ENCODE data around the gene HLTF.

HLTF gene

DNA sequence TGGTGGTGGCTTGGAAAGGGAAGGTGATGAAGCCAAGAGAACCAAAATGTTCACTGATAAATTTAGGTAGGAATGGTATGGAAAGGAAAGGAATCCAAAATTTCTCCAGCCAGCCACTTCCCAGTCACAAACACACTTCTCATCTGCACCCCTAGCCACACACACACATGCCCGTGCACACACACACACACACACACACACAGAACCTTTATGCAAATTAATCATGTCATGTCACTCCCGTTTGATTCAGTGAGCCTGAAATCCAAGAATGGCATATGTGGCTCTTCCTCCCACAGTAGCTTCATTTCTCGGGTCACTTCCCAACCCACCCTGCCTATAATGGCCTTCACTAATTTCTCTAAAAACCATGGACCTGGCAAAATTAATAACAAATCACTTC lies 3.1 kb upstream of the HLTF start:
- no peak overlapping the region for H3K4me3 ChIP-seq (ENCODE audit: low read depth, low read length)
- TF ChIP-seq, protein P1, sequence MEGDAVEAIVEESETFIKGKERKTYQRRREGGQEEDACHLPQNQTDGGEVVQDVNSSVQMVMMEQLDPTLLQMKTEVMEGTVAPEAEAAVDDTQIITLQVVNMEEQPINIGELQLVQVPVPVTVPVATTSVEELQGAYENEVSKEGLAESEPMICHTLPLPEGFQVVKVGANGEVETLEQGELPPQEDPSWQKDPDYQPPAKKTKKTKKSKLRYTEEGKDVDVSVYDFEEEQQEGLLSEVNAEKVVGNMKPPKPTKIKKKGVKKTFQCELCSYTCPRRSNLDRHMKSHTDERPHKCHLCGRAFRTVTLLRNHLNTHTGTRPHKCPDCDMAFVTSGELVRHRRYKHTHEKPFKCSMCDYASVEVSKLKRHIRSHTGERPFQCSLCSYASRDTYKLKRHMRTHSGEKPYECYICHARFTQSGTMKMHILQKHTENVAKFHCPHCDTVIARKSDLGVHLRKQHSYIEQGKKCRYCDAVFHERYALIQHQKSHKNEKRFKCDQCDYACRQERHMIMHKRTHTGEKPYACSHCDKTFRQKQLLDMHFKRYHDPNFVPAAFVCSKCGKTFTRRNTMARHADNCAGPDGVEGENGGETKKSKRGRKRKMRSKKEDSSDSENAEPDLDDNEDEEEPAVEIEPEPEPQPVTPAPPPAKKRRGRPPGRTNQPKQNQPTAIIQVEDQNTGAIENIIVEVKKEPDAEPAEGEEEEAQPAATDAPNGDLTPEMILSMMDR (IDR thresholded peaks at IDR 0.05; ENCODE audit: low read depth, low read length): no peak

DNA sequence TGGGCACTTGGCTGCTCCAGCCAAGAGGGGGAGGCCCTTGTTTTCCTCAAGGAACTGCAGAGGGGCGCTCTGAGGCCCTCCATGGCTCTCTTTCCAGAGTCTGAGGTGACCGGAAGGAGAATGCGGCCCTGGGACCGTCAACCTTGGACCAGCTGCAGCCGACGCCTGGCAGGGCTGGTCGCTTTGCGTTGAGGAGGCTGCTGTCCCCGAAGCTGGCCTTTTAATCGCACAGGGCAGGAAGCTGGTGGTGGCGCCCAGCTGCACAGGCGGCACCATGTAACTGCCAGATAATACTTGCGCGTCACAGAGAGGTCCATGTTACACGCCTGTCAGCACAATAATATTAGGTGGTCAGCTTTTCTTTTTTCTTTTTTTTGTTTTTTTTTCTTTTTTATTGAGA lies 875 bp upstream of the HLTF start:
- TF ChIP-seq, protein P1 (IDR thresholded peaks at IDR 0.05; ENCODE audit: low read depth, low read length): no peak
- H3K4me3 ChIP-seq (ENCODE audit: low read depth, low read length): no peak overlapping the region

DNA sequence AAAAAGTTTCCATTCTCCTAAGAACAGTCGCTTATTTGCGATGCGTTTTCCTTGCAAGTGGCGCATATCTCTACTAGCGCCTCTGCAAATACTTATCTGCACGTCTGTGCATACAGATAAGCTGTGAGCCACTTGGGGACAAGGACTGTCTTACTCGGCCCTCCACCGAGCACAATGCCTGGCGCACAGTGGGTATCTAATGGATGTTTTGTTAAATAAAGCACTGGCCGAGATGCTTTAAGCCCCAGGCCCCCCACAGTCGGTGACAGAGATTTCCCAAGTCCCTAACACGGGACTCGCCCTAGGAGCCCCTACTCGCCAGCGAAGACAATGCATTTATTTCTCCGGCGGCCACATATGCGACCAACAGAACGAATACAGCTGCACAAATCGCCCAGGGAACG lies 503 bp downstream of the HLTF start:
- TF ChIP-seq, protein P1 (IDR thresholded peaks at IDR 0.05; ENCODE audit: low read depth, low read length): no peak
- peak overlapping the region; percentile 91 for H3K4me3 ChIP-seq (ENCODE audit: low read depth, low read length)

DNA sequence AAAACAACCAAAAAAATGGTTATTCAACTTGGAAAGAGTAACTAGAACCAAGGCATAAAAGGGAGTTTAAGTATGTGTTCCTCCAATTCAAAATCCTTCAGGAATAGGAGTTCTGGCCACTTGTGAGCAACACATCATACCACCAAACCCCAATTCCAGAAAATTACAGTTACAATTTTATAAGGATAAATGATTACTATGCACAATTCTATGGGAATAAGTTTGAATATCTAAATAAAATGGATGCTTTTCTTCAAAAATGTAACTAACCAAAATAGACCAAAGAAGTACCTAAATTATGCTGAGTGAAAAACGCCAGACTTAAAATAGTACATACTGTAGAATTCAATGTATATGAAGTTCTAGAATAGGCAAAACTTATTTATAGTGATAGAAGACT lies 4.6 kb downstream of the HLTF start:
- no peak overlapping the region for H3K4me3 ChIP-seq (ENCODE audit: low read depth, low read length)
- TF ChIP-seq, protein P1 (IDR thresholded peaks at IDR 0.05; ENCODE audit: low read depth, low read length): no peak

DNA sequence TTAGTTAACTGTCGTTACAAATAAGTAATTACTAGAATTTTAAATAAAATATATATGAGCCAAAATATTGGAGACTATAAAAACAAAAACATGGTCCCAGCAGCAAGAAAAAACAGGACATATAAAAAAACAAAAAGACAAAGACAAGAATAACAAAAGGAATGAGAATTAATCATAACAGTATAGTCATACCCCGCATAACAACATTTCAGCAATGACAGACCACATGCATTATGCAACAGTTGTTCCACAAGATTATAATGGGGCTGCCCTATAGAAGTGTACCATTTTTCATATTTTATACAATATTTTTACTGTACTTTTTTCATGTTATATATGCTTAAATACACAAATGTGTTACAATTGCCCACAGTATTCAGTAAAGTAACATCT lies 5.6 kb downstream of the HLTF start:
- TF ChIP-seq, protein P1 (IDR thresholded peaks at IDR 0.05; ENCODE audit: low read depth, low read length): no peak
- no peak overlapping the region for H3K4me3 ChIP-seq (ENCODE audit: low read depth, low read length)

DNA sequence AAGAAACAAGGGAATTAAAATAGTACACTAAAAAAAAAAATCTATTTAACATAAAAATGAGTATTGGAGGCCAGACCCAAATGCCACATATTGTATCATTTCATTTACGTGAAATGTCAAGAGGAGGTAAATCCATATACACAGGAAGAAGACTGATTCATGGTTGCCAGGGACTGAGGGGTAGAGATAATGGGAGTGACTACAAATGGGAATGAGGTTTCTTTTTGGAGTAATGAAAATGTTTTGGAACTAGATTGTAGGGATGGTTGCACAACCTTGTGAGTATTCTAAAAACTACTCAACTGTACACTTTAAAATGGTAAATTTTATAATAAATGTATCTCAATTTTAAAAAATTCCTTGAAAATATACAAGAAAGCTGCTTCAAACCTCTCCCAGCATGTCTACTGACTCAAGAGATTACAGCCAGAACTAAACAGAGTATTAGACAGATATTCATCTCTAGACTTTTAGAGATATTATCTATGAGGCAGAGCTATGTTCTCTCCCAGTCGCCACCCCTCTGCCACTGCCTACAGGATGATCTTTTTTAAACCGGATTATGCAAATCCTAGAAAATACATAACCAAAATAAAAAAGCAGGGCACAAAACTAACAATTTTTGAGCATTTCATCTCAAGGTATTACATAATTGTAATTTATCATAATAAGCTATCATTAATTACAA lies 6.2 kb downstream of the HLTF start:
- no peak overlapping the region for H3K4me3 ChIP-seq (ENCODE audit: low read depth, low read length)
- TF ChIP-seq, protein P1 (IDR thresholded peaks at IDR 0.05; ENCODE audit: low read depth, low read length): no peak

DNA sequence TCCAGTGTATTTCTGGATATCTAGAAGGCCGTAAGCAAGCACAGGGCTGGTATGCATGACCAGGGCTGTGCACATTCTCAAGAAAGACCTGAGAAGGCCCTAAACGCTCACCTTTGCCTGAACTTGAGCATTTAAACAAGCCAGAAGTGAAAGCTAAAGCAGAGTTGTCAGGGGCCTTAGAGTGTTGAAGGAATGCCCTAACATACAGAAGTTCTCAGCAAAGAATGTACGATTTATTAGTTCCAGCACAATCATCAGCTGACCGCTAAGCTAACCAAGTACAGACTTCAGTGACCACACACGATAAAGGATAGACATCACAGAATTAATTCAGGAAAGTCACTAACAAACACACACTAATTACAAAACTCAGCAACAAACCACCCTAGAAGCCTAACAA lies 8.7 kb downstream of the HLTF start:
- TF ChIP-seq, protein P1 (IDR thresholded peaks at IDR 0.05; ENCODE audit: low read depth, low read length): no peak
- no peak overlapping the region for H3K4me3 ChIP-seq (ENCODE audit: low read depth, low read length)
